ENCODE data around the gene STK32A.

The STK32A gene

GRCh38 chr5:147248561-147248960 is 13.7 kb downstream of the STK32A start:
- DNase-seq: no peak

- no peak for DNase-seq
These were observed 25.0 kb downstream of the STK32A start for GRCh38 chr5:147259837-147260236.

- no peak for DNase-seq
These were observed 32.4 kb downstream of the STK32A start for GRCh38 chr5:147267082-147267832.

- no peak for DNase-seq
These were observed 41.7 kb downstream of the STK32A start for GRCh38 chr5:147276497-147276896.

- no peak for DNase-seq
These were observed 51.5 kb downstream of the STK32A start for GRCh38 chr5:147286296-147286695.

GRCh38 chr5:147287110-147287509 is 52.3 kb downstream of the STK32A start:
- DNase-seq: no peak

- DNase-seq: no peak
These were observed 55.4 kb downstream of the STK32A start for GRCh38 chr5:147290261-147290660.

- no peak for DNase-seq
These were observed 68.4 kb downstream of the STK32A start for GRCh38 chr5:147303251-147303650.

- DNase-seq: no peak
These were observed 69.2 kb downstream of the STK32A start for GRCh38 chr5:147303976-147304375.

- no peak for DNase-seq
These were observed 70.3 kb downstream of the STK32A start for GRCh38 chr5:147305147-147305546.

- DNase-seq: no peak
These were observed 71.5 kb downstream of the STK32A start for GRCh38 chr5:147306351-147306750.

- no peak for DNase-seq
These were observed 72.3 kb downstream of the STK32A start for GRCh38 chr5:147307170-147307569.

- DNase-seq: no peak
These were observed 74.8 kb downstream of the STK32A start for GRCh38 chr5:147309621-147310020.

- DNase-seq: peak in 38 of 56 donors; percentile 0 to 70 (median 23)
These were observed 75.4 kb downstream of the STK32A start for GRCh38 chr5:147310059-147310704.

- no peak for DNase-seq
These were observed 83.3 kb downstream of the STK32A start for GRCh38 chr5:147317978-147318684.

- peak in 2 of 56 donors; percentile 2 to 9 for DNase-seq
These were observed 86.7 kb downstream of the STK32A start for GRCh38 chr5:147321569-147321968.

- DNase-seq: no peak
These were observed 92.6 kb downstream of the STK32A start for GRCh38 chr5:147327421-147327820.

GRCh38 chr5:147327905-147328304 is 93.1 kb downstream of the STK32A start:
- DNase-seq: no peak

- DNase-seq: no peak
These were observed 97.8 kb downstream of the STK32A start for GRCh38 chr5:147332658-147333057.

GRCh38 chr5:147336876-147337275 is 102.0 kb downstream of the STK32A start:
- DNase-seq: no peak

- no peak for DNase-seq
These were observed 104.5 kb downstream of the STK32A start for GRCh38 chr5:147339313-147339712.

- DNase-seq: no peak
These were observed 106.1 kb downstream of the STK32A start for GRCh38 chr5:147340941-147341340.
